Adrenal gland (tissue), 12 donors: ENCODE measurements around the gene THSD4. TPM values are rescaled to one million over a fixed set of nuclear protein-coding genes. Genes with fewer than 3 reads are reported as not detected.

Source experiments
- DNase-seq, 7 donors: peaks; one replicate each; pipeline ENCODE4 v3.0.0-alpha.2; 2019 to 2020
- H3K27ac ChIP-seq, 5 donors: fragments of 200-600 bp; sonication (generic) in 4 of 5; 1 replicate in 3 of 5; 2 replicates in 2 of 5; pipeline versions ENCODE4 v1.5.1 to v1.8.0; 2016 to 2020; ENCODE audit warnings: mild to moderate bottlenecking in 1 of 5
- H3K27me3 ChIP-seq: fragments of 200-600 bp; 2 replicates; pipeline ENCODE4 v1.8.0; 2021
- H3K36me3 ChIP-seq, 2 donors: fragments of 200-600 bp; replicated peaks in 1 of 2; 1 replicate in 1 of 2; 2 replicates in 1 of 2; pipeline versions ENCODE4 v1.5.1 to v1.8.0; 2018 to 2022
- H3K4me1 ChIP-seq, 2 donors: fragments of 200-600 bp; replicated peaks in 1 of 2; 1 replicate in 1 of 2; 2 replicates in 1 of 2; pipeline versions ENCODE4 v1.5.1 to v1.8.0; 2018 to 2021
- H3K4me3 ChIP-seq, 4 donors: fragments of 200-600 bp; sonication (generic) in 3 of 4; one replicate each; pipeline ENCODE4 v1.5.1; 2016 to 2018
- H3K9me3 ChIP-seq, 3 donors: fragments of 200-600 bp; sonication (generic) in 1 of 3; replicated peaks in 1 of 3; 1 replicate in 2 of 3; 2 replicates in 1 of 3; pipeline versions ENCODE4 v1.5.1 to v1.8.0; 2016 to 2021
- POLR2A ChIP-seq, 2 donors: fragments of 450-650 bp; IDR thresholded peaks; one replicate each; pipeline ENCODE4 v1.6.1; 2017; ENCODE audit warnings: antibody characterized with exemption in 2 of 2, mild to moderate bottlenecking in 2 of 2, moderate library complexity in 1 of 2
- WGBS, 4 donors: extraction: QIAGEN DNeasy Blood & Tissue Kit in 2 of 4; methylation state at CpG; one replicate each; pipeline versions ENCODE4 v1.1.5 to v1.1.7; 2013 to 2017; 5-methylcytosine and 5-hydroxymethylcytosine counted together
- intact Hi-C, 2 donors: fragments of 100-400 bp; cut with DNase I; formaldehyde crosslinking; loops; one replicate each; pipeline versions ENCODE4 v1.14.1 to v1.15.0; 2022 to 2023
- polyA plus RNA-seq, 3 donors: library from polyadenylated mRNA; stranded (reverse); fragments of 200-250 nt in 2 of 3; fragments of 350-450 nt in 1 of 3; fragmentation: Illumina TruSeq in 1 of 3; extraction: RNeasy Lipid Tissue Mini Kit (QIAGEN cat#74804) in 1 of 3; gene quantifications; one replicate each; pipeline ENCODE4 v1.2.3, GENCODE V29; 2013 to 2014
- total RNA-seq, 9 donors: library from RNA; depleted of rRNA in 4 of 9; stranded (reverse); fragments of >200 nt in 4 of 9; fragments of 120-200 nt in 1 of 9; fragmentation: NEBNext Ultra II Directional in 1 of 9; extraction: Animal tissue kit (Norgen Biotek cat#: 25700) in 1 of 9; gene quantifications; one replicate each; pipeline versions ENCODE4 v1.1.0 to v1.2.4, GENCODE V29; 2013 to 2023
- TF ChIP-seq, protein P1 (sequence below), 6 experiments: fragments of 450-650 bp in 4 of 6; fragments of 200-600 bp in 2 of 6; sonication (generic) in 1 of 6; IDR thresholded peaks; 1 replicate in 5 of 6; 2 replicates in 1 of 6; pipeline versions ENCODE4 v1.5.1 to v1.8.0; 2016 to 2021; ENCODE audit warnings: antibody characterized with exemption in 6 of 6, mild to moderate bottlenecking in 2 of 6, moderate library complexity in 1 of 6
- donor health status: healthy with polysubstance abuse.
- donor health status: Bipolar disorder and iron deficiency.
- donor health status: DM: yes; HTN: yes; CAD: no.
- donor health status: DM: no; HTN: no; CAD: no.
- donor health status: DM: no; HTN: no; CAD: no.
- donor health status: DM: yes; HTN: yes; CAD: no.

Gene THSD4
- total and polyA plus RNA-seq, 12 donors = 5.3 to 53.2 (median 23.2) TPM

DNA sequence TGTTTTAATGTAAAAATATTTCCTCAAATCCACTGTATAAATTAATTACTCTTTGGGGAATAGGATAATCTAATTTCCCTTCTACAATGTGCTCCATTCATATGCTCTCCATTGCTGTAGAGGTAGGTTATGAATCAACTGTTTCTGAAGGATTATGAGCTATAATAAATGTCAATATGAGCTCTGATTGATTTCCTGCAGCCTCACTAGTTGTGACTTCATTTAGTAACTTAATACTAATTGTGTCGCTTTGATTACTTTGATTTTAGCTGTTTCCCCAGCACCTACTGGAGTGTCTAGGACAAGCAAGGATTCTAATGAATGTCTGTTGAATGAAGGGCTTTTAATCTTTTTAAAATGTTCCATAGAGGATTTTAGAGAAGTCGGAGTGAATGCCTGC is 458.3 kb downstream of the THSD4 start:
- no peak for DNase-seq
- Histone ChIP-seq H3K27me3 (no peaks in the 10 kb centered on the region), H3K36me3 (no peaks in the 10 kb centered on the region), H3K4me3 (no peak overlapping the region), H3K4me1 (no peaks in the 10 kb centered on the region), H3K27ac (no peak overlapping the region), H3K9me3 (no peaks in the 10 kb centered on the region)
- WGBS, 4 donors = 90 to 96% (median 92%) methylated on average over 2 of the region's 2 CpGs
- TF ChIP-seq, protein P1, sequence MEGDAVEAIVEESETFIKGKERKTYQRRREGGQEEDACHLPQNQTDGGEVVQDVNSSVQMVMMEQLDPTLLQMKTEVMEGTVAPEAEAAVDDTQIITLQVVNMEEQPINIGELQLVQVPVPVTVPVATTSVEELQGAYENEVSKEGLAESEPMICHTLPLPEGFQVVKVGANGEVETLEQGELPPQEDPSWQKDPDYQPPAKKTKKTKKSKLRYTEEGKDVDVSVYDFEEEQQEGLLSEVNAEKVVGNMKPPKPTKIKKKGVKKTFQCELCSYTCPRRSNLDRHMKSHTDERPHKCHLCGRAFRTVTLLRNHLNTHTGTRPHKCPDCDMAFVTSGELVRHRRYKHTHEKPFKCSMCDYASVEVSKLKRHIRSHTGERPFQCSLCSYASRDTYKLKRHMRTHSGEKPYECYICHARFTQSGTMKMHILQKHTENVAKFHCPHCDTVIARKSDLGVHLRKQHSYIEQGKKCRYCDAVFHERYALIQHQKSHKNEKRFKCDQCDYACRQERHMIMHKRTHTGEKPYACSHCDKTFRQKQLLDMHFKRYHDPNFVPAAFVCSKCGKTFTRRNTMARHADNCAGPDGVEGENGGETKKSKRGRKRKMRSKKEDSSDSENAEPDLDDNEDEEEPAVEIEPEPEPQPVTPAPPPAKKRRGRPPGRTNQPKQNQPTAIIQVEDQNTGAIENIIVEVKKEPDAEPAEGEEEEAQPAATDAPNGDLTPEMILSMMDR (IDR thresholded peaks at IDR 0.05) = no peak
- TF ChIP-seq POLR2A (IDR thresholded peaks at IDR 0.05) = no peak
- intact Hi-C loops = no loop called here

DNA sequence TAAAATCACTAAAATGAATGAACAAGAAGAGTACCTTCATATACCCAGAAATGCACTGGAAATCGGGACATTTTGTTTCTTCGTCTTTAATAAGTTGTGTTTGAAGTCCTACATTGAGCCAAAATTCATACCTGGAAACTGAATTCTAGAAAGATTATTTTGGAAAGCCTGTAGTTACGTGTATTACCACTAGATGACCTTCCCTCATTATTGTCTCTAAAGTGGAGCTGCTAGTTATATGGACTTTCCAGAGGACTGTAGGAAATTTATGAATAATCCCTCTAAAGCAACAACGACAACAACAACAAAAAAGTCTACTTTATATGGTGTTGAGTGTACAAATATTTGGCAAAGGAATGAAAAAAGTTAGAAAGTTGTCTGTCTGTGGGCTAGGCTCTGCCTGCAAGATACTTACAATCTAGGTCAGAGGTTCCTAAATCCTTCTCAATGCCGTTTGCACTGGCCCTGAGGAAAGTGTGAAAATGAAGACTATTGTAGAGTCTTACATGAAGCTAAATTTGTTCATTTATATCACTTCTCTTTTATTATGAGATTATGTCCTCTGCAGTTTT is 460.3 kb downstream of the THSD4 start:
- Histone ChIP-seq H3K9me3 (no peaks in the 10 kb centered on the region), H3K27me3 (no peaks in the 10 kb centered on the region), H3K4me3 (no peak overlapping the region), H3K4me1 (no peaks in the 10 kb centered on the region), H3K36me3 (no peaks in the 10 kb centered on the region), H3K27ac (peak overlapping the region in 1 of 5 donors; percentile 12)
- 55 to 70% (median 62%) methylated on average over 5 of the region's 5 CpGs for WGBS, 4 donors
- TF ChIP-seq POLR2A (IDR thresholded peaks at IDR 0.05) = no peak
- TF ChIP-seq, protein P1 (IDR thresholded peaks at IDR 0.05) = peak; percentile 17 to 55 (median 52)
- intact Hi-C loops = no loop called here
- DNase-seq = no peak

DNA sequence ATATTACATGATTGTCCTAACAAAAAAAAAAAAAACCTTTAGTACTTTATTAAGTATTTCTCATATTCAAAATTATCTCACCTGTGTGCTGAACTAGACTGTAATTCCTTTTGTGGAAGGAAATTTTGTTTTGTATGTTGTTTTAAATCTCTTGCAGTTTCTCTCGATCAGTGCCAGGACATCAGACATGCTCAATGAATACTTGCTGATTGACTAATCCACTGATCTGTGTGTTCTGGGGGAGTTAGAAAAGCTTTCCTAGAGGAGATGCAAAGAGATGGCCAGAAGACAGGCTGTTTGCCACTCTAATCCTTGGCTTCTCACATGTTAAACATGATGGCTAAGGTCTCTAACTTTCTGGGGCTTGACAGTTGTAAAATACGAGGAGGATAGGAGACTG is 461.8 kb downstream of the THSD4 start:
- H3K4me1 ChIP-seq = no peaks in the 10 kb centered on the region
- H3K36me3 ChIP-seq = no peaks in the 10 kb centered on the region
- WGBS, 4 donors = 68 to 77% (median 72%) methylated on average over 2 of the region's 2 CpGs
- H3K27me3 ChIP-seq = no peaks in the 10 kb centered on the region
- no peak overlapping the region for H3K4me3 ChIP-seq
- H3K27ac ChIP-seq = no peak overlapping the region
- TF ChIP-seq POLR2A (IDR thresholded peaks at IDR 0.05) = no peak
- TF ChIP-seq, protein P1 (IDR thresholded peaks at IDR 0.05) = no peak
- intact Hi-C loops = no loop called here
- H3K9me3 ChIP-seq = no peaks in the 10 kb centered on the region
- DNase-seq = no peak

DNA sequence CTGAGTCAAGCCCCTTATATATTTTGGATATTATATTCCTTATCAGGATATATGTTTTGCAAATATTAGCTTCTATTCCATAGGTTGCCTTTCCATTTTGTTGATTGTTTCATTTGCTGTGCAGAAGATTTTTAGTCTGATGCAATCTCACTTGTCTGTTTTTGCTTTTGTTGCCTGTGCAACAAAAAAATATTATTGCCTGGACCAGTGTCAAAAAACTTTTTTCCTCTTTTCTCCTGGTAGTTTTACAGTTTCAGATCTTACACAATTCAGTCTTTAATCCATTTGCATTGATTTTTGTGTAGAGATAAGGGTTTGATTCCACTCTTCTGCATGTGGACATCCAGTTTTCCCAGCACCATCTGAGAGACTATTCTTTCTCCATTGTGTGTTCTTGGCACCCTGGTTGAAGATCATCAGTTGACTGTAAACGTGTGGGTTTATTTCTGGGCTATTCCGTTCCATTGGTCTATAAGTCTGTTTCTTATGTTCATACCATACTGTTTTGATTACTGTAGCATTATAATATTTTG is 466.2 kb downstream of the THSD4 start:
- H3K27ac ChIP-seq = no peak overlapping the region
- no peak for DNase-seq
- no peak for TF ChIP-seq POLR2A (IDR thresholded peaks at IDR 0.05)
- TF ChIP-seq, protein P1 (IDR thresholded peaks at IDR 0.05) = no peak
- no peaks in the 10 kb centered on the region for H3K36me3 ChIP-seq
- H3K4me3 ChIP-seq = no peak overlapping the region
- H3K27me3 ChIP-seq = no peaks in the 10 kb centered on the region
- whole genome bisulfite sequencing, 4 donors = 82 to 90% (median 87%) methylated on average over 2 of the region's 2 CpGs
- peaks cover 0 to 5% (median 0%) of the 10 kb centered on the region in 3 donors for H3K9me3 ChIP-seq
- H3K4me1 ChIP-seq = no peaks in the 10 kb centered on the region
- intact Hi-C loops = no loop called here
